COLO829 (cell line): ENCODE measurements around the gene C16orf90.

Experiments used
- DNase-seq: peaks from one replicate; pipeline ENCODE4 v3.0.0; 2012; ENCODE audit warnings: low spot score

Gene C16orf90

DNA sequence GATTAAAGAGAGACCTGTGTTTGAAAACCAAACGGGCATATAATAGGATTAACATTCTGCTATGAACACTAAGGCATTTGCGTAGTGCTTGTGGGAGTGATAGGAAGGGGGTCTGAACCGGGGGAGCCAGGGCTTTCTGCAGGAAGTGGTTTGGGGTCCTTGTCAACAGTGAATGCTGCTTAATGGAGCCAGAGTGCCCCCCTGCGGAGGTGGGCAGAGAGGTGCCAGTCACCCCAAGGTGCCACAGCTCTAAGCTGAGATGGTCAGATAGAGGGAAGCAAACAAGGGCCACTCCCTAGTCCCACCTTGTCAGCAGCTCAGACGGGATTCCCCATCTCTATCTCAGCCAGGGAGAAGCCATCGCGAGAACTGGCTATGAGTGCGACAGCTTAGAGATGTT lies 34.1 kb downstream of the C16orf90 start:
- no peak for DNase-seq

DNA sequence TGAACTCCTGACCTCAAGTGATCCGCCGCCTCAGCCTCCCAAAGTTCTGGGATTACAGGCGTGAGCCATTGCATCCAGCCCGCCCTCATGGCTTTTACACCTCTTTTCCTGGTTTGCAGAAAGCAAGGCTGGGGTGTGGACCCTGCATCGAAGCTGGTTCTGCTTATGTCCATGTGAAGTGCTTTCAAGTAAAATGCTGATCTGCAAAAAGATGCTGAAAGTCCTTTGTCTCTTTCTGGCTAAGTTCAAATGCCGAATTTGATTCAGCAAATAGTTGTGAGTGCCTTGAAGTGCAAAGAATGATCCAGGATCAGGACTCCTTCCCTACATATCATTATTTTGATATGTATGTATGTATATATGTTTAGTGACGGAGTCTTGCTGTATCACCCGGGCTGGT lies 34.7 kb downstream of the C16orf90 start:
- no peak for DNase-seq

DNA sequence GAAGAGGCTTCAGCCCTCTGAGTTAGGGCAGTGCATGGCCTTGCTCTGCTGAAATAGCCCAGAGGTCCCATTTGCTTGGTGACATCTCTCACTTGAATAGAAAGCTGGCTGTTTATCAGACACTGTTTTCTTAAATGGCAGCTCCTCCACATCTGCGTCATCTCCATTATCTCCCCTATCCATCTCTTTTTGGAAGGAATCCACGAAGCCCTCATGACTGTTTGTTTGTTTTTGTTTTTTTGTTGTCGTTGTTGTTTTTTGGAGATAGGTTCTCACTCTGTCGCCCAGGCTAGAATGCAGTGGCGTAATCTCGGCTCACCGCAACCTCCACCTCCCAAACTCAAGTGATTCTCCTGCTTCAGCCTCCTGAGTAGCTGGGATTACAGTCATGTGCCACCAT lies 35.2 kb downstream of the C16orf90 start:
- no peak for DNase-seq

DNA sequence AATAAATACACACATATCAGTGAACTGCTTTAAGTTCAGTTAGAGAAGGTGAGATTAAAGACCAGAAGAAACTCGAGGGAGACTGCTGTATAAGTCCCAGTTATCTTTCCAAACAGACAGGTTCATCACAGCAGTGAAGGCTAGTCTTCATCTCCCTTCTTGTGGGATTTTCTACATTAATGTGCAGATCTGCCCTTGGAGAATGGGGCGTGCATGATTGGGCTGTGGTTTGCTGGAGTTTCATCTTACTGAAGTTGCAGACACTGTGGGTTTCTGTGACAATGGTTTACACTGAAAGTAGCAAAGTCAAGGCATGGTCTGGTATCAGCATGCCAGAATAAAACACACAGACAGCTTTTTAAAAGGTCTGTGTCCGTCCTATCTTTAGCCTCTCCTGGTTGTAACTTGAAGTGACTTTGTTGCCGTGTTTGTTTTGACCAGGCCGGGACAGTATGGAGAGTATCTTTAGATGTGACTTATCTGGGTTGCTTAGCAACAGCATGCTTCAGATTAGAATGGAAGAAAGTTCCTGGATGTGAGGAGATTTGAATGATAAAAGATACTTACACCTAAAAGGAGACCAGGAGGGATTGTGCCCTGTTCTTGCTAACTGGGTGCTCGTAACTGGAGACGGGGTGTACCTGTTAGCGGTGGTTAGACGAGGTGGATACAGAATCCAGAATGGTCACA lies 35.7 kb downstream of the C16orf90 start:
- no peak for DNase-seq

DNA sequence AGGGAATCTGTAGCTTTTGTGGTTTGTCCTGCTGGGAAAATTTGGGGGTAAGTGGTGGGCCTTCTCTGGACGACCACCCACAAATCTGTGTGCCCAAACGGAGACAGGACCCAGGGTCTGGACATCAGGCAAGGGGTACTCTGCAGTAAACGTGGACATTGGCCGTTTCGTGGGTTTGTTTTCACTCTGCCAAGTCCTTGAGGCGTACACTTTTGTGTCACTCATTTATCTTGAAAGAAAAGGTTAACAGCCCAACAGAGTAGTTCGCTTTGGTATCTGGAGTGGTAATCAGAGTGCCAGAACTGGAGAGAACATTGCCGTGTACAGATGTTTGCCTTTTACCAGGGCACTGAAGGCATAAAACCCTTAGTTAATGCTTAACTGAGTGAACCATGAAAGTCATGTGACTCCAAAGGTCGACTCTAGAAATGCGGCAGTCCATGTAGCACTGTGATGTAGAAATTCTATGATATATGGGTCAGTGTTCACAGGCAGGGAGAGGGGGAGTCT lies 36.4 kb downstream of the C16orf90 start:
- no peak for DNase-seq

DNA sequence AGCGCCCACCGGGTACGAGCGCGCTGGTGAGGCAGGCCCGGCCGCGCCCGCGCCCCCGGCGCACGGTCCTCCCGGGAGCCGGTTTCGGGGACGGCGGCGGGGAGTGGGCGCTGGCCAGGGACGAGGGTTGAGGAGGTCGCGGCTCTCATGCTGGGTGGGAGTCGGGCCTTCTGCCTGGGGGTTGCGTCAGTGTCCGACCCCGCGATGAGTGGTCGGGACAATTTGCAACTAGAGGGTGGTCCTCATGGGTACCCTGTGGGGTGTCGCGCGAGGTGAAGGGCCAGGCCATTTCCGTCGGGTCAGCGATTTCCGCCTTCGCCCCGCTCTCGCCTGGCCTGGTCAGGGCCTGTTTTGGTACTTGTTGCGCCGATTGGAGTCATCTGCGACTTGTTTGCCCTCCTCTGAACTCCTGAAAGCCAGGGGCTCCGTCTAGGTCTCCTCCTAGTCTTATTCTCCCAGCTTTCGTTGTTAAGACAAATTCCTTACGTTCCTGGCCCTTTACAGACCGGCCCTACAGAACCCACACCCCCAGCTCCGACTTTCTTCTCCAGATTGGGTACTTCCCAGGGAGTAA lies 36.9 kb downstream of the C16orf90 start:
- no peak for DNase-seq

DNA sequence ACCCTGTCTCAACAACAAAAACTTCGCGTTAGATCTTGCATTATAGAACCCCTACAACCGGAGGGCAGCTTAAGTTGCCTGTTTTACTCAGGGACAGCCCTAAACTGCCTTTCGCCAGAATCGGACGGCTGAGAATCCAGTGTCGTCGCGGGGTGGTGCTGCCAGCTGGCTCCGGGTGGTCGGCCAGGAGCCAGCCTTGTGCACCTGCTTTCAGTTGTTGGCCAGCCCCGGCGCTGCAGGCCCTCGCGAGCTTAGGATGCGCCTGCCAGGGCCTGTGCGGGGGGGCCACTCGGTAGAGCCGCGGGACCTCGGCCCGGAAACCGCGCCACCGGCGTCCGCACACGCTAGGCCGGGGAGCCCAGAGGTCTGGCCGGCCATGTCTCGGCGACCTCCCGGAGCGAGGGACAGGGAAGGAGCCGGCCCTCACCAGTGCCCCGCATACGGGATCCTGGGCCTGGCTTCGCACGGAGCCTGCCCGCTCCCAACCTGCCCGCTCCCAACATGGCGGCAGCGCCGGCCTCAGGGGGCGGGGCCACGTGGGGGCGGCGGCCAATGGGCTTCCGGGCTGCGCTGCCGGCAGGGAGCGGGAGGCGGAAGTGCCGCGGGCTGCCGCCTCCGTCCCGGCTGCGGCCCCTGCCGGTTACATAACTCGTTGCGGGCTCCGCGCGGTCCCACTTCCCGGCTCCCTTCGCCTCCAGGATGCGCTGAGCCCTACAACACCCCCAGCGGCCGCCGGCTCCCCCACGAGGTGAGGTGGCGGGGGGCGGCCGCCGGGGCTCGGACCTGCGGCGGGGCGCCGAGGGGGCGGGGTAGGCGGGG lies 37.6 kb downstream of the C16orf90 start:
- peak; percentile 95 for DNase-seq

DNA sequence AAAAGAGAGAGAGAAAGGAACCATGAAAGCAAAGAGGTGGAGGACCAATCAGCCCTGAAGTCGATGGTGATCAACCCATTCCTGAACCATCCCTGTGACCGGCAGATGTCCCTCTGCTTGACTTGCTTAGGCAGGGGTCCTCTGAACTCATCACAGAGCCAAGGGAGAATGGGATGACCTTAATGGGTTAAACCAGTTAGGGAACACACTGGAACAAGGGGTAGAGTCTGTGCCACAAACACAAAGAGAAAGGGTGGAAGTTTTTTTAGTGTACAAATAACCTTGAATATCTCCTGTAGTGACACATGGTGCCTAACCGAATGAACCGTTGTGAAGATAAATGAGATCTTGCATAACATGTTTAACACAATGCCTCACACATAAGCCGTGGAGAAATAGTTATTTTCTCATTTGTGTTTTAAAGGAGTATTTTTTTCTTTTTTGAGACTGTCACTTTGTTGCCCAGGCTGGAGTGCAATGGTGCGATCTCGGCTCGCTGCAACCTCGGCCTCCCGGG lies 40.6 kb downstream of the C16orf90 start:
- DNase-seq, result no peak

DNA sequence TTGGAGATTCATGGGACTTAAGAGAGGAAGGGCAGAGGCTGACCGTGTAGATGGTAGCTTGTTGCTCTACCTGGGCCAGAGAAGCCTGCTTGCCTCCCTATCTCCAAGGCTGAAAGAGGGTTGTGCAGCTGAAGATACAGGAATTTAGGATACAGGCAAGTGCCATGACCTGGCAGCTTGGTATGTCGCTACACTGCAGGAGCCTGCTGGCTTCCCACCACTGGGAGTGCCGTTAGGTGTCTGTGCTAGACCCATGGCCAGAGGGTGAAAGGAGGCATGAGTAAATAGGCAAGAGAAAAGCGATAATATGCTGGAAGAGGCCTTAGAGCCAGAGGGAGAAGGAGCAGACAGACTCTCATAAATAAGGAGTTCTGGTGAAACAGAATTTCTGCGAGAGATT lies 41.2 kb downstream of the C16orf90 start:
- DNase-seq, result no peak

DNA sequence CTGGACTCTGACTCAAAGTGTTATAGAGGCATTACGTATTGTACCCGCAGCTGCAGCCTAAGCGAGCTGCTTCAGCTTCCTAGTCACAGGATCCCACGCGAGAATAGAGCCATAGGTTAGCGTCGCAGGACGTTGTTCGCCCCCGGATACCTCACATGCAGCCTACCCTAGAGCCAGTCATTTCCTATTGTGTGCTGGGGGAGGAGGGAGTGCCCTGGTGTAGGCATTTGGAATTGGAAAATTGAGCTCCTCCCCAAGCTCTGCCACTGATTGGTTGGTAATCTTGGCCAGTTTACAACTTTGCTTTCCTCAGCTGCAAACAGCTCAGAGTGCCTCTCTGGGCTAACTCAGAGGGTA lies 51.3 kb downstream of the C16orf90 start:
- no peak for DNase-seq
